GM12865 (cell line): ENCODE measurements around the gene WDR46.

Experiments used
- DNase-seq: peaks from one replicate; pipeline ENCODE4 v3.0.0; 2010; ENCODE audit warnings: low read depth
- H3K4me3 ChIP-seq: 2 replicates; pipeline ENCODE4 v1.5.1; 2011; ENCODE audit warnings: mild to moderate bottlenecking, low read depth, low read length, control low read depth
- TF ChIP-seq, protein P1 (sequence below): IDR thresholded peaks from 2 replicates; pipeline ENCODE4 v1.5.1; 2011; ENCODE audit warnings: low read length, control low read depth, low read depth, inconsistent platforms; ENCODE audit not compliant: insufficient read depth; ENCODE audit errors: missing control alignments

WDR46 gene, protein sequence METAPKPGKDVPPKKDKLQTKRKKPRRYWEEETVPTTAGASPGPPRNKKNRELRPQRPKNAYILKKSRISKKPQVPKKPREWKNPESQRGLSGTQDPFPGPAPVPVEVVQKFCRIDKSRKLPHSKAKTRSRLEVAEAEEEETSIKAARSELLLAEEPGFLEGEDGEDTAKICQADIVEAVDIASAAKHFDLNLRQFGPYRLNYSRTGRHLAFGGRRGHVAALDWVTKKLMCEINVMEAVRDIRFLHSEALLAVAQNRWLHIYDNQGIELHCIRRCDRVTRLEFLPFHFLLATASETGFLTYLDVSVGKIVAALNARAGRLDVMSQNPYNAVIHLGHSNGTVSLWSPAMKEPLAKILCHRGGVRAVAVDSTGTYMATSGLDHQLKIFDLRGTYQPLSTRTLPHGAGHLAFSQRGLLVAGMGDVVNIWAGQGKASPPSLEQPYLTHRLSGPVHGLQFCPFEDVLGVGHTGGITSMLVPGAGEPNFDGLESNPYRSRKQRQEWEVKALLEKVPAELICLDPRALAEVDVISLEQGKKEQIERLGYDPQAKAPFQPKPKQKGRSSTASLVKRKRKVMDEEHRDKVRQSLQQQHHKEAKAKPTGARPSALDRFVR

GRCh38 chr6:33288921-33289783 is at the start of gene WDR46, which contains the start of gene PFDN6:
WDR46 (minus strand) TSS chr6:33289239; CDS start chr6:33289170, 69 bp downstream.
PFDN6 (plus strand) TSS chr6:33289601; CDS start chr6:33289857, 256 bp downstream.
- DNase-seq, result peak; percentile 92
- TF ChIP-seq, protein P1, sequence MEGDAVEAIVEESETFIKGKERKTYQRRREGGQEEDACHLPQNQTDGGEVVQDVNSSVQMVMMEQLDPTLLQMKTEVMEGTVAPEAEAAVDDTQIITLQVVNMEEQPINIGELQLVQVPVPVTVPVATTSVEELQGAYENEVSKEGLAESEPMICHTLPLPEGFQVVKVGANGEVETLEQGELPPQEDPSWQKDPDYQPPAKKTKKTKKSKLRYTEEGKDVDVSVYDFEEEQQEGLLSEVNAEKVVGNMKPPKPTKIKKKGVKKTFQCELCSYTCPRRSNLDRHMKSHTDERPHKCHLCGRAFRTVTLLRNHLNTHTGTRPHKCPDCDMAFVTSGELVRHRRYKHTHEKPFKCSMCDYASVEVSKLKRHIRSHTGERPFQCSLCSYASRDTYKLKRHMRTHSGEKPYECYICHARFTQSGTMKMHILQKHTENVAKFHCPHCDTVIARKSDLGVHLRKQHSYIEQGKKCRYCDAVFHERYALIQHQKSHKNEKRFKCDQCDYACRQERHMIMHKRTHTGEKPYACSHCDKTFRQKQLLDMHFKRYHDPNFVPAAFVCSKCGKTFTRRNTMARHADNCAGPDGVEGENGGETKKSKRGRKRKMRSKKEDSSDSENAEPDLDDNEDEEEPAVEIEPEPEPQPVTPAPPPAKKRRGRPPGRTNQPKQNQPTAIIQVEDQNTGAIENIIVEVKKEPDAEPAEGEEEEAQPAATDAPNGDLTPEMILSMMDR, result no peak
- peak within 1 kb of the TSS; percentile 79 for H3K4me3 ChIP-seq

- TF ChIP-seq, protein P1, result no peak
- no peak overlapping the region for H3K4me3 ChIP-seq
- DNase-seq, result no peak
Measured at GRCh38 chr6:33336495-33336894, 47.5 kb upstream of the WDR46 start.

GRCh38 chr6:33335916-33336315 is 46.9 kb upstream of the WDR46 start:
- TF ChIP-seq, protein P1, result no peak
- no peak overlapping the region for H3K4me3 ChIP-seq
- peak; percentile 53 for DNase-seq

- TF ChIP-seq, protein P1, result no peak
- no peak for DNase-seq
- H3K4me3 ChIP-seq, result no peak overlapping the region
Measured at GRCh38 chr6:33333666-33334065, 44.6 kb upstream of the WDR46 start.

- DNase-seq, result no peak
- H3K4me3 ChIP-seq, result no peak overlapping the region
- TF ChIP-seq, protein P1, result no peak
Measured at GRCh38 chr6:33330736-33331135, 41.7 kb upstream of the WDR46 start.

- no peak for DNase-seq
- TF ChIP-seq, protein P1, result no peak
- H3K4me3 ChIP-seq, result no peak overlapping the region
Measured at GRCh38 chr6:33329058-33329457, 40.0 kb upstream of the WDR46 start.
